CD4-positive, alpha-beta memory T cell (primary cell): ENCODE data around the gene DUSP8. TPM values are rescaled to one million over a fixed set of nuclear protein-coding genes. Genes with fewer than 3 reads are reported as not detected.
"Not testable (repeated sequence)": the region's sequence is repeated elsewhere in the genome, so short reads cannot be mapped to it uniquely, and the experiment has no call there.

ENCODE experiments used
- CTCF ChIA-PET: fragments of 350-600 bp; sonication (Branson Sonifier 250); formaldehyde crosslinking; loops from one replicate; lab custom pipeline; 2021; ENCODE audit warnings: inconsistent platforms; ENCODE audit not compliant: partially characterized antibody; lab: Charles Lee
- POLR2A ChIA-PET: fragments of 350-600 bp; sonication (Branson Sonifier 250); formaldehyde crosslinking; loops from one replicate; lab custom pipeline; 2021; ENCODE audit not compliant: partially characterized antibody; lab: Charles Lee
- DNase-seq, 5 donors: peaks; one replicate each; pipeline versions ENCODE4 v3.0.0 to v3.0.0-alpha.2; 2020 to 2022; ENCODE audit warnings: mixed read lengths in 1 of 5
- H3K27ac ChIP-seq: one replicate; pipeline ENCODE4 v1.7.0; 2013; ENCODE audit warnings: low read depth, low read length
- H3K27me3 ChIP-seq: 2 replicates; pipeline ENCODE4 v1.7.0; 2013; ENCODE audit warnings: mild to moderate bottlenecking, low read length, moderate library complexity; ENCODE audit not compliant: insufficient read depth
- H3K36me3 ChIP-seq: 2 replicates; pipeline ENCODE4 v1.7.0; 2013; ENCODE audit warnings: mild to moderate bottlenecking, low read length, moderate library complexity; ENCODE audit not compliant: insufficient read depth
- H3K4me1 ChIP-seq: 2 replicates; pipeline ENCODE4 v1.7.0; 2013; ENCODE audit warnings: mild to moderate bottlenecking, low read length, moderate library complexity; ENCODE audit not compliant: insufficient read depth
- H3K4me3 ChIP-seq, 2 donors: one replicate each; pipeline ENCODE4 v1.7.0; 2013; ENCODE audit warnings: low read length in 2 of 2, mild to moderate bottlenecking in 1 of 2
- H3K9me3 ChIP-seq, 2 donors: one replicate each; pipeline ENCODE4 v1.7.0; 2013; ENCODE audit warnings: low read length in 2 of 2, control low read depth in 1 of 2; ENCODE audit not compliant: control insufficient read depth in 1 of 2
- H3K27ac Mint-ChIP-seq, 7 donors: one replicate each; pipeline ENCODE4 v1.8.0; 2020 to 2021; ENCODE audit warnings: mixed read lengths in 7 of 7, mild to moderate bottlenecking in 6 of 7, inconsistent platforms in 3 of 7, moderate library complexity in 3 of 7
- H3K27me3 Mint-ChIP-seq, 2 donors: one replicate each; pipeline ENCODE4 v1.8.0; 2020 to 2021; ENCODE audit warnings: mixed read lengths in 2 of 2
- H3K36me3 Mint-ChIP-seq, 2 donors: one replicate each; pipeline ENCODE4 v1.8.0; 2020 to 2021; ENCODE audit warnings: mixed read lengths in 2 of 2, inconsistent platforms in 1 of 2, mild to moderate bottlenecking in 1 of 2
- H3K4me1 Mint-ChIP-seq, 4 donors: one replicate each; pipeline ENCODE4 v1.8.0; 2020 to 2021; ENCODE audit warnings: mixed read lengths in 4 of 4, mild to moderate bottlenecking in 1 of 4
- H3K4me3 Mint-ChIP-seq, 8 donors: one replicate each; pipeline ENCODE4 v1.8.0; 2020 to 2021; ENCODE audit warnings: mixed read lengths in 8 of 8, mild to moderate bottlenecking in 7 of 8, moderate library complexity in 6 of 8, inconsistent platforms in 3 of 8
- H3K9me3 Mint-ChIP-seq, 8 donors: one replicate each; pipeline ENCODE4 v1.8.0; 2020 to 2021; ENCODE audit warnings: mixed read lengths in 8 of 8, mild to moderate bottlenecking in 5 of 8, inconsistent platforms in 3 of 8, moderate library complexity in 1 of 8
- intact Hi-C: fragments of 100-400 bp; cut with micrococcal nuclease; formaldehyde crosslinking; loops from one replicate; pipeline ENCODE4 v1.15.1; 2023
- polyA plus RNA-seq, 2 donors: library from polyadenylated mRNA; unstranded; fragments of 300-500 nt; fragmentation: Illumina TruSeq; gene quantifications; one replicate each; pipeline ENCODE4 v1.2.3, GENCODE V29; 2021
- total RNA-seq, 2 experiments: library from RNA; stranded (reverse); gene quantifications; one replicate each; pipeline ENCODE4 v1.2.3, GENCODE V29; 2021

DUSP8 gene
- total RNA-seq (1 to 10 TPM; 5.8 TPM), polyA plus RNA-seq (1 to 10 TPM in 1 of 2 donors, not detected in 1; 1.5 TPM)

GRCh38 chr11:1572197-1573076, at the start of gene DUSP8:
Gene DUSP8 (minus strand): TSS chr11:1572271. CDS start chr11:1565826, 6,445 bp downstream.
- POLR2A ChIA-PET, result interaction anchor here (0.7 to 5.7 kb wide), 7 partner anchors 17 to 310 kb away, joined by 3 to 72 read pairs (median 6); partner anchors contain the start of genes LSP1 and TOLLIP
- H3K36me3 Mint-ChIP-seq, result no peaks in the 10 kb centered on the region
- Histone ChIP-seq H3K4me3 (peak within 1 kb of the TSS; percentile 42 to 58), H3K27me3 (no peaks in the 10 kb centered on the region), H3K9me3 (no peaks in the 10 kb centered on the region), H3K4me1 (peaks cover 30% of the 10 kb centered on the region), H3K36me3 (no peaks in the 10 kb centered on the region), H3K27ac (peak within 1 kb of the TSS; percentile 92)
- H3K9me3 Mint-ChIP-seq, result peaks cover 0 to 3% (median 0%) of the 10 kb centered on the region in 8 donors
- intact Hi-C loops, result loop anchor here (5.0 kb wide), 1 partner anchor 190 kb away; no protein-coding TSS in a partner anchor
- peaks cover 7 to 33% (median 10%) of the 10 kb centered on the region in 4 donors for H3K4me1 Mint-ChIP-seq
- peak within 1 kb of the TSS; percentile 86 to 97 (median 95) for H3K27ac Mint-ChIP-seq
- CTCF ChIA-PET, result interaction anchor here (3.0 to 3.6 kb wide), 2 partner anchors 11 to 26 kb away, joined by 15 to 54 read pairs; partner anchors contain the start of gene KRTAP5-1
- H3K4me3 Mint-ChIP-seq, result peak within 1 kb of the TSS; percentile 73 to 95 (median 86)
- peak; percentile 94 to 96 (median 96) for DNase-seq
- no peaks in the 10 kb centered on the region for H3K27me3 Mint-ChIP-seq

GRCh38 chr11:1619449-1619848, 47.4 kb upstream of the DUSP8 start:
- peak overlapping the region in 6 of 8 donors; percentile 44 to 84 (median 54) for H3K4me3 Mint-ChIP-seq
- intact Hi-C loops, result no loop called here
- Histone ChIP-seq H3K4me3 (no peak overlapping the region), H3K9me3 (no peaks in the 10 kb centered on the region), H3K27ac (no peak overlapping the region), H3K27me3 (no peaks in the 10 kb centered on the region), H3K36me3 (no peaks in the 10 kb centered on the region), H3K4me1 (peaks cover 9% of the 10 kb centered on the region)
- peaks cover 5 to 19% of the 10 kb centered on the region in 2 donors for H3K27me3 Mint-ChIP-seq
- ChIA-PET CTCF (interaction anchor here (1.0 to 2.2 kb wide), 4 partner anchors 9 to 33 kb away, joined by 3 to 7 read pairs (median 6); no protein-coding TSS in a partner anchor), POLR2A (interaction anchor here (0.8 kb wide), 1 partner anchor 46 kb away, joined by 3 read pairs; no protein-coding TSS in a partner anchor)
- peaks cover 5 to 10% (median 6%) of the 10 kb centered on the region in 4 donors for H3K4me1 Mint-ChIP-seq
- peak overlapping the region in 5 of 7 donors; percentile 60 to 93 (median 75) for H3K27ac Mint-ChIP-seq
- H3K9me3 Mint-ChIP-seq, result no peaks in the 10 kb centered on the region
- DNase-seq, result peak; percentile 37 to 60 (median 45)
- no peaks in the 10 kb centered on the region for H3K36me3 Mint-ChIP-seq

GRCh38 chr11:1618231-1618630, 46.2 kb upstream of the DUSP8 start:
- Mint-ChIP-seq H3K27ac (peak overlapping the region in 3 of 7 donors; percentile 4 to 72 (median 37)), H3K36me3 (no peaks in the 10 kb centered on the region), H3K27me3 (peaks cover 5 to 19% of the 10 kb centered on the region in 2 donors), H3K9me3 (no peaks in the 10 kb centered on the region), H3K4me3 (peak overlapping the region in 1 of 8 donors; percentile 1), H3K4me1 (peaks cover 5 to 10% (median 6%) of the 10 kb centered on the region in 4 donors)
- CTCF ChIA-PET, result interaction anchor here (1.0 to 2.9 kb wide), 3 partner anchors 11 to 215 kb away, joined by 3 to 10 read pairs (median 4); partner anchors contain the start of gene KRTAP5-5
- Histone ChIP-seq H3K4me1 (peaks cover 9% of the 10 kb centered on the region), H3K9me3 (no peaks in the 10 kb centered on the region), H3K27ac (no peak overlapping the region), H3K4me3 (no peak overlapping the region), H3K27me3 (no peaks in the 10 kb centered on the region), H3K36me3 (no peaks in the 10 kb centered on the region)
- POLR2A ChIA-PET, result no interaction called here
- no peak for DNase-seq
- intact Hi-C loops, result no loop called here

- Mint-ChIP-seq H3K4me1 (peaks cover 6 to 20% (median 9%) of the 10 kb centered on the region in 4 donors), H3K27ac (peak within 1 kb of the TSS in 3 of 7 donors; percentile 15 to 56 (median 19)), H3K36me3 (no peaks in the 10 kb centered on the region), H3K4me3 (no peak within 1 kb of the TSS), H3K27me3 (peaks cover 6 to 9% of the 10 kb centered on the region in 2 donors), H3K9me3 (no peaks in the 10 kb centered on the region)
- Histone ChIP-seq H3K4me3 (no peak within 1 kb of the TSS), H3K4me1 (peaks cover 11% of the 10 kb centered on the region), H3K9me3 (no peaks in the 10 kb centered on the region), H3K36me3 (no peaks in the 10 kb centered on the region), H3K27ac (no peak within 1 kb of the TSS), H3K27me3 (no peaks in the 10 kb centered on the region)
- ChIA-PET CTCF (interaction anchor here (0.7 to 1.3 kb wide), 3 partner anchors 10 to 13 kb away, joined by 3 to 5 read pairs (median 3); no protein-coding TSS in a partner anchor), POLR2A (interaction anchor here (0.6 kb wide), 1 partner anchor 13 kb away, joined by 3 read pairs; no protein-coding TSS in a partner anchor)
- DNase-seq, result no peak
- intact Hi-C loops, result no loop called here
Observed at GRCh38 chr11:1608363-1608762, 36.3 kb upstream of the DUSP8 start, which contains the start of gene KRTAP5-3. Gene KRTAP5-3 (minus strand): TSS chr11:1608463. CDS start chr11:1608385, 78 bp downstream.

- H3K27ac ChIP-seq, result not testable (repeated sequence)
- ChIA-PET CTCF (interaction anchor here (1.1 to 1.3 kb wide), 2 partner anchors 9 to 11 kb away, joined by 3 read pairs; no protein-coding TSS in a partner anchor), POLR2A (interaction anchor here (0.6 kb wide), 1 partner anchor 13 kb away, joined by 3 read pairs; no protein-coding TSS in a partner anchor)
Observed at GRCh38 chr11:1607901-1608300, 35.8 kb upstream of the DUSP8 start.

GRCh38 chr11:1607156-1607845, 35.2 kb upstream of the DUSP8 start:
- DNase-seq, H3K27me3 ChIP-seq, H3K9me3 Mint-ChIP-seq, H3K36me3 ChIP-seq, H3K36me3 Mint-ChIP-seq, H3K4me3 Mint-ChIP-seq, H3K27ac ChIP-seq, H3K9me3 ChIP-seq, H3K27me3 Mint-ChIP-seq, POLR2A ChIA-PET, H3K4me3 ChIP-seq, intact Hi-C loops: not testable (repeated sequence)
- H3K27ac Mint-ChIP-seq, result peak overlapping the region in 3 of 7 donors; percentile 15 to 56 (median 19)
- peaks cover 6 to 20% (median 9%) of the 10 kb centered on the region in 4 donors for H3K4me1 Mint-ChIP-seq
- peaks cover 11% of the 10 kb centered on the region for H3K4me1 ChIP-seq
- CTCF ChIA-PET, result interaction anchor here (1.1 kb wide), 1 partner anchor 9 kb away, joined by 3 read pairs; no protein-coding TSS in a partner anchor

More at GRCh38 chr11:1607901-1608300, 35.8 kb upstream of the DUSP8 start:
- intact Hi-C loops, H3K36me3 ChIP-seq, H3K27me3 ChIP-seq, H3K9me3 ChIP-seq, H3K4me3 ChIP-seq, DNase-seq, H3K27ac Mint-ChIP-seq, H3K36me3 Mint-ChIP-seq, H3K9me3 Mint-ChIP-seq, H3K4me3 Mint-ChIP-seq, H3K27me3 Mint-ChIP-seq: not testable (repeated sequence)
- H3K4me1 ChIP-seq, result peaks cover 11% of the 10 kb centered on the region
- H3K4me1 Mint-ChIP-seq, result peaks cover 6 to 20% (median 9%) of the 10 kb centered on the region in 4 donors
